ENCODE data around the gene AEBP2.

GRCh38 chr12:19410629-19411185, 28.6 kb upstream of the AEBP2 start:
- TF ChIP-seq CTCF (IDR thresholded peaks at IDR 0.05; ENCODE audit: low read depth, low read length) (no peak), EZH2phosphoT487 (IDR thresholded peaks at IDR 0.05; ENCODE audit: low read depth) (no peak)

Measured in OCI-LY3 (cell line).